Measurements from ENCODE around the gene AP4M1.

DNA sequence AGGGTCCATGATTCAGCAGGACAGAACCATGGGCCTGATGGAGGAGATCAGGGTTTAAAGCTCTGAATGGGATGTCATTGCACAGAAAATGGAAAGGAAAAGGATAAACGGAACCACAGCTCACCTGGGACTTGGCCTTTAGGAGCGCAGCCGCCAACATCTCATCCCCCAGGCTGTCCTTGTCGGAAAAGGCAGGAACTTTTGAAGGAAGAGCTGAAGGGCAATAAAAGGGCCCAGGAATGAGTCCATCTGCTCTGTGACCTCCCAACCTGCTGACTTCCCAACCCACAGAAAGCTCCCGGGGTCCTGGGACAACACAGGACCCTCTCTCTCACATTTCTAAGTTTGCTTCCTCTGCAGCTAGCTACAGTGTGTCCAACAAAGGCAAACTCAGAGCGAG is 26.0 kb upstream of the AP4M1 start:
- no peak for TF ChIP-seq GATA2 (IDR thresholded peaks at IDR 0.05; ENCODE audit: low read depth, low read length)
- TF ChIP-seq GATA3 (IDR thresholded peaks at IDR 0.05; ENCODE audit: low read depth, low read length): no peak
